ENCODE data around the gene STAG2.
A peak's percentile ranks its signal among the peaks of the same experiment; 100 is the strongest.
"Not testable (repeated sequence)": the region's sequence is repeated elsewhere in the genome, so short reads cannot be mapped to it uniquely, and the experiment has no call there.

The STAG2 gene

GRCh38 chrX:123961268-123962005 lies at the start of gene STAG2:
Gene STAG2, plus strand, starts transcription at chrX:123961706. Its CDS starts 60,922 bp downstream, at chrX:124022628.
- H3K27ac ChIP-seq, result peak within 1 kb of the TSS; percentile 99
- TF ChIP-seq CTCF (conservative IDR thresholded peaks at IDR 0.05), result no peak
- no peak for TF ChIP-seq ZFX (IDR thresholded peaks at IDR 0.05)

- H3K27ac ChIP-seq, result no peak overlapping the region
- TF ChIP-seq CTCF (conservative IDR thresholded peaks at IDR 0.05) (no peak), ZFX (IDR thresholded peaks at IDR 0.05) (no peak)
Observed at GRCh38 chrX:123917069-123917468, 44.4 kb upstream of the STAG2 start.

GRCh38 chrX:123918106-123918721 lies 43.3 kb upstream of the STAG2 start:
- no peak overlapping the region for H3K27ac ChIP-seq
- TF ChIP-seq ZFX (IDR thresholded peaks at IDR 0.05) (no peak), CTCF (conservative IDR thresholded peaks at IDR 0.05) (no peak)

- no peak overlapping the region for H3K27ac ChIP-seq
Observed at GRCh38 chrX:123920105-123920785, 41.3 kb upstream of the STAG2 start.

GRCh38 chrX:123923211-123923610 lies 38.3 kb upstream of the STAG2 start:
- TF ChIP-seq CTCF (conservative IDR thresholded peaks at IDR 0.05) (no peak), ZFX (IDR thresholded peaks at IDR 0.05) (no peak)
- H3K27ac ChIP-seq, result no peak overlapping the region

More at GRCh38 chrX:123920105-123920785, 41.3 kb upstream of the STAG2 start:
- no peak for TF ChIP-seq CTCF (conservative IDR thresholded peaks at IDR 0.05)
- no peak for TF ChIP-seq ZFX (IDR thresholded peaks at IDR 0.05)

- TF ChIP-seq ZFX (IDR thresholded peaks at IDR 0.05) (no peak), CTCF (conservative IDR thresholded peaks at IDR 0.05) (no peak)
- H3K27ac ChIP-seq, result no peak overlapping the region
Observed at GRCh38 chrX:123924186-123924585, 37.3 kb upstream of the STAG2 start.

- no peak overlapping the region for H3K27ac ChIP-seq
- TF ChIP-seq CTCF (conservative IDR thresholded peaks at IDR 0.05) (no peak), ZFX (IDR thresholded peaks at IDR 0.05) (no peak)
Observed at GRCh38 chrX:123927845-123928244, 33.7 kb upstream of the STAG2 start.

GRCh38 chrX:123932055-123932454 lies 29.5 kb upstream of the STAG2 start:
- H3K27ac ChIP-seq, result not testable (repeated sequence)
